A673 (cell line): ENCODE results near the gene FANCL. TPM values are rescaled to one million over a fixed set of nuclear protein-coding genes. Genes with fewer than 3 reads are reported as not detected.
"Not testable (repeated sequence)": the region's sequence is repeated elsewhere in the genome, so short reads cannot be mapped to it uniquely, and the experiment has no call there.

ENCODE experiments used
- BruUV-seq: library from RNA; stranded (reverse); fragments of 400-500 nt; replicated peaks from 2 replicates; lab custom pipeline; 2021; lab: Mats Ljungman, UMichigan
- CTCF ChIA-PET: fragments of 300-600 bp; sonication (Branson Sonifier 250); formaldehyde crosslinking; loops from one replicate; lab custom pipeline; 2022; ENCODE audit warnings: antibody characterized with exemption; lab: Charles Lee
- POLR2A ChIA-PET: fragments of 300-600 bp; sonication (Branson Sonifier 250); formaldehyde crosslinking; loops from one replicate; lab custom pipeline; 2022; ENCODE audit warnings: antibody characterized with exemption; ENCODE audit not compliant: low non-redundant PET; lab: Charles Lee
- DNase-seq: peaks from one replicate; pipeline ENCODE4 v3.0.0-alpha.2; 2015; ENCODE audit warnings: low spot score
- H3K27ac ChIP-seq: fragments of 200-600 bp; sonication (generic); 2 replicates; pipeline ENCODE4 v1.5.1; 2016; ENCODE audit warnings: mixed run types, low read depth, mild to moderate bottlenecking, mixed read lengths, antibody characterized with exemption, low read length; ENCODE audit not compliant: poor library complexity, severe bottlenecking
- H3K27me3 ChIP-seq: fragments of 200-600 bp; sonication (generic); replicated peaks from 2 replicates; pipeline ENCODE4 v1.6.1; 2017; ENCODE audit warnings: mixed run types, low read depth, mild to moderate bottlenecking, mixed read lengths, antibody characterized with exemption, low read length; ENCODE audit not compliant: insufficient read depth, poor library complexity
- H3K36me3 ChIP-seq: fragments of 200-600 bp; sonication (generic); 2 replicates; pipeline ENCODE4 v1.6.1; 2016; ENCODE audit warnings: mixed run types, mild to moderate bottlenecking, mixed read lengths, antibody characterized with exemption, low read length; ENCODE audit not compliant: insufficient read depth, poor library complexity, severe bottlenecking
- H3K4me1 ChIP-seq: fragments of 200-600 bp; sonication (generic); 2 replicates; pipeline ENCODE4 v1.6.1; 2017; ENCODE audit warnings: mixed run types, mild to moderate bottlenecking, mixed read lengths, antibody characterized with exemption, low read length; ENCODE audit not compliant: insufficient read depth, poor library complexity, severe bottlenecking
- H3K4me3 ChIP-seq: fragments of 200-600 bp; sonication (generic); 2 replicates; pipeline ENCODE4 v1.5.1; 2016; ENCODE audit warnings: low read depth, mixed run types, mild to moderate bottlenecking, mixed read lengths, low read length; ENCODE audit not compliant: poor library complexity, severe bottlenecking
- H3K9me3 ChIP-seq: fragments of 200-600 bp; sonication (generic); 2 replicates; pipeline ENCODE4 v1.6.1; 2016; ENCODE audit warnings: mixed run types, low read depth, mild to moderate bottlenecking, mixed read lengths, antibody characterized with exemption, low read length; ENCODE audit not compliant: poor library complexity, severe bottlenecking
- EZH2 ChIP-seq: fragments of 200-600 bp; sonication (generic); IDR thresholded peaks from 2 replicates; pipeline ENCODE4 v1.6.1; 2017; ENCODE audit warnings: borderline replicate concordance, low read depth, mild to moderate bottlenecking, mixed read lengths, antibody characterized with exemption, low read length; ENCODE audit not compliant: poor library complexity, severe bottlenecking
- intact Hi-C: fragments of 100-400 bp; cut with micrococcal nuclease; formaldehyde crosslinking; loops from one replicate; pipeline ENCODE4 v1.10.0; 2022; ENCODE audit not compliant: unreplicated experiment
- total RNA-seq: library from RNA; stranded (reverse); gene quantifications from 2 replicates; pipeline ENCODE4 v1.2.3, GENCODE V29; 2021
- TF ChIP-seq, protein P1 (sequence below): fragments of 300-800, 200-600 bp; sonication (generic); conservative IDR thresholded peaks from 2 replicates; pipeline ENCODE4 v1.5.1; 2017; ENCODE audit warnings: low read depth, mild to moderate bottlenecking, antibody characterized with exemption, low read length, moderate library complexity, mixed read lengths

FANCL gene
- total RNA-seq, 1 experiment from 2014 or later = 34.7 TPM

GRCh38 chr2:58221909-58222308 lies 19.2 kb downstream of the FANCL start:
- ChIA-PET CTCF (no interaction called here), POLR2A (no interaction called here)
- no peaks in the 10 kb centered on the region for H3K27me3 ChIP-seq
- BruUV-seq = no TSS peak
- peaks cover 9% of the 10 kb centered on the region for H3K4me1 ChIP-seq
- H3K9me3 ChIP-seq = no peaks in the 10 kb centered on the region
- intact Hi-C loops = no loop called here
- peaks cover 5% of the 10 kb centered on the region for H3K36me3 ChIP-seq
- DNase-seq = peak; percentile 21
- H3K27ac ChIP-seq = no peak overlapping the region
- TF ChIP-seq EZH2 = no peak
- TF ChIP-seq, protein P1, sequence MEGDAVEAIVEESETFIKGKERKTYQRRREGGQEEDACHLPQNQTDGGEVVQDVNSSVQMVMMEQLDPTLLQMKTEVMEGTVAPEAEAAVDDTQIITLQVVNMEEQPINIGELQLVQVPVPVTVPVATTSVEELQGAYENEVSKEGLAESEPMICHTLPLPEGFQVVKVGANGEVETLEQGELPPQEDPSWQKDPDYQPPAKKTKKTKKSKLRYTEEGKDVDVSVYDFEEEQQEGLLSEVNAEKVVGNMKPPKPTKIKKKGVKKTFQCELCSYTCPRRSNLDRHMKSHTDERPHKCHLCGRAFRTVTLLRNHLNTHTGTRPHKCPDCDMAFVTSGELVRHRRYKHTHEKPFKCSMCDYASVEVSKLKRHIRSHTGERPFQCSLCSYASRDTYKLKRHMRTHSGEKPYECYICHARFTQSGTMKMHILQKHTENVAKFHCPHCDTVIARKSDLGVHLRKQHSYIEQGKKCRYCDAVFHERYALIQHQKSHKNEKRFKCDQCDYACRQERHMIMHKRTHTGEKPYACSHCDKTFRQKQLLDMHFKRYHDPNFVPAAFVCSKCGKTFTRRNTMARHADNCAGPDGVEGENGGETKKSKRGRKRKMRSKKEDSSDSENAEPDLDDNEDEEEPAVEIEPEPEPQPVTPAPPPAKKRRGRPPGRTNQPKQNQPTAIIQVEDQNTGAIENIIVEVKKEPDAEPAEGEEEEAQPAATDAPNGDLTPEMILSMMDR = no peak
- no peak overlapping the region for H3K4me3 ChIP-seq

DNA sequence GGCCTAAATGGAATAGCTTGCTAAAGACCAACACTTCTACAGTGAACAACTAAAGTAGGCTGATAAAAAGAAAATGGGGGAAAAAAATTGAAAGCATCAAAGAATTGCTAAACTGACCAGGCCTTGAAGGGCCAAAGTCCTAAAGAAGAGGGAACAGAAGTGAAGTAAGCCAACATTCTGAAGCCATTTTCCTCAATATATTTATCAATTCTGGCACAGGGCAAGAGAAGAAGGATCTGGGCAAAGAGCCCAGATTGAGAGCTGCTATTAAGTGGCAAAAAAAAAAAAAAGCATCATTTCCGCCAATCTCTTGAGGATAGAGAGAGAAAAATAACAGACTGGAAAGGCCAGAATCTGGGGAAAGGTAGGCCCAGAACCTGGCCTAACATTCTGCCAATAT lies 25.7 kb downstream of the FANCL start:
- Histone ChIP-seq H3K36me3 (peaks cover 13% of the 10 kb centered on the region), H3K4me1 (peaks cover 13% of the 10 kb centered on the region), H3K9me3 (peaks cover 9% of the 10 kb centered on the region), H3K27me3 (no peaks in the 10 kb centered on the region), H3K27ac (peak overlapping the region; percentile 21), H3K4me3 (no peak overlapping the region)
- ChIA-PET POLR2A (no interaction called here), CTCF (no interaction called here)
- no TSS peak for BruUV-seq
- intact Hi-C loops = no loop called here
- DNase-seq = peak; percentile 66
- TF ChIP-seq EZH2 = no peak
- TF ChIP-seq, protein P1 = no peak

GRCh38 chr2:58210951-58211568 lies 30.1 kb downstream of the FANCL start:
- H3K4me3 ChIP-seq, H3K27ac ChIP-seq, DNase-seq, BruUV-seq, H3K27me3 ChIP-seq, POLR2A ChIA-PET, CTCF ChIA-PET, intact Hi-C loops: not testable (repeated sequence)
- Histone ChIP-seq H3K36me3 (peaks cover 18% of the 10 kb centered on the region), H3K4me1 (peaks cover 10% of the 10 kb centered on the region), H3K9me3 (peaks cover 14% of the 10 kb centered on the region)

- no peak overlapping the region for H3K4me3 ChIP-seq
- no TSS peak for BruUV-seq
- H3K27ac ChIP-seq = no peak overlapping the region
- DNase-seq = no peak
- H3K4me1 ChIP-seq = no peaks in the 10 kb centered on the region
- TF ChIP-seq EZH2 = no peak
- TF ChIP-seq, protein P1 = no peak
- intact Hi-C loops = no loop called here
- H3K36me3 ChIP-seq = peaks cover 4% of the 10 kb centered on the region
- ChIA-PET POLR2A (no interaction called here), CTCF (no interaction called here)
- H3K27me3 ChIP-seq = no peaks in the 10 kb centered on the region
- peaks cover 14% of the 10 kb centered on the region for H3K9me3 ChIP-seq
Measured at GRCh38 chr2:58207189-58207588, 33.9 kb downstream of the FANCL start.
